ENCODE results near the gene POLE2.
"Not testable (repeated sequence)": the region's sequence is repeated elsewhere in the genome, so short reads cannot be mapped to it uniquely, and the experiment has no call there.

- TF ChIP-seq POLR2A, POLR2AphosphoS5 (IDR thresholded peaks at IDR 0.05; ENCODE audit: low read depth, low read length): not testable (repeated sequence)
These were observed 47.7 kb upstream of the POLE2 start for GRCh38 chr14:49735669-49736068.

Data from GM12892 (cell line).